Measurements from ENCODE around the gene RYR1.

RYR1 gene

DNA sequence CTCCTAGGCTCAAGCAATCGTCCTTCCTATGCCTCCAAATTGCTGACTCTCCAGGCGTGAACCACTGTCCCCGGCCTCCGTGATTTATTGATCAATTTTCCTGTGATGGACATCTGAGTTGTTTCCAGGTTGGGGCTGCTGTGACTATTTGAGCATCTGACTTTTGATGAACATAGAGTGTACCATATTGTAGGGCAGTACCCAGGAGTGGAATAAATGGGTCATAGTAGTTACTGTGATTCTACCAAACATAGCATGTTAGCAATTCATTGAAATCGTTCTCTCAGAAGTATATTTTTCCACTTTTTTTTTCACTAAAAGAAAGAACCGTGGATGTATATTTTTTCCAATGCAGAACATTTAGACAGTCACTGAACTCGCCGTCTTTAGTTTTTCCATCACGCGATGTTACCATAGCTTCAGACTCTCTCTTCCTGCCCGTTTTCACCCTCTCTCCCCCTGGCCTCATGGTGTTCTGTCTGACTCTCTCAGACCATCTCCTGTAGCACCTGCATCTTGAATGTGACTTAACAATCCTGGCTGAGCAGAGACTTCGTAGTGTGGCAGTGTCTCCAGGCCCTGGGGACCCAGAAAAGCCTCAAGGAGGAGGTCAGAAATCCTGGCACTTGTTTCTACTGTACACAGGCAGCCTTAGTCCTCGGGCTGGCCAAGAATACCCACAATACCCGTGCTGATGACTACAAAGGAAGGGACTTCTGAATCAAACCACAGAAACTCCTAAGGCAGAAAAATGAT is 4.3 kb upstream of the RYR1 start:
- H3F3A ChIP-seq (ENCODE audit: low read depth) = no peaks in the 10 kb centered on the region
- H3K9me3 ChIP-seq (ENCODE audit: insufficient read depth, low read depth, low read length) = no peaks in the 10 kb centered on the region
- no peaks in the 10 kb centered on the region for H3K27me3 ChIP-seq (ENCODE audit: insufficient read depth, low read length, poor library complexity, severe bottlenecking)
- TF ChIP-seq, protein P1, sequence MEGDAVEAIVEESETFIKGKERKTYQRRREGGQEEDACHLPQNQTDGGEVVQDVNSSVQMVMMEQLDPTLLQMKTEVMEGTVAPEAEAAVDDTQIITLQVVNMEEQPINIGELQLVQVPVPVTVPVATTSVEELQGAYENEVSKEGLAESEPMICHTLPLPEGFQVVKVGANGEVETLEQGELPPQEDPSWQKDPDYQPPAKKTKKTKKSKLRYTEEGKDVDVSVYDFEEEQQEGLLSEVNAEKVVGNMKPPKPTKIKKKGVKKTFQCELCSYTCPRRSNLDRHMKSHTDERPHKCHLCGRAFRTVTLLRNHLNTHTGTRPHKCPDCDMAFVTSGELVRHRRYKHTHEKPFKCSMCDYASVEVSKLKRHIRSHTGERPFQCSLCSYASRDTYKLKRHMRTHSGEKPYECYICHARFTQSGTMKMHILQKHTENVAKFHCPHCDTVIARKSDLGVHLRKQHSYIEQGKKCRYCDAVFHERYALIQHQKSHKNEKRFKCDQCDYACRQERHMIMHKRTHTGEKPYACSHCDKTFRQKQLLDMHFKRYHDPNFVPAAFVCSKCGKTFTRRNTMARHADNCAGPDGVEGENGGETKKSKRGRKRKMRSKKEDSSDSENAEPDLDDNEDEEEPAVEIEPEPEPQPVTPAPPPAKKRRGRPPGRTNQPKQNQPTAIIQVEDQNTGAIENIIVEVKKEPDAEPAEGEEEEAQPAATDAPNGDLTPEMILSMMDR (conservative IDR thresholded peaks at IDR 0.05; ENCODE audit: low read length) = no peak
- no peak for TF ChIP-seq EZH2phosphoT487 (IDR thresholded peaks at IDR 0.05; ENCODE audit: borderline replicate concordance)
- no peak overlapping the region for H3K9ac ChIP-seq (ENCODE audit: low read depth, low read length, poor library complexity, severe bottlenecking)
- no peak overlapping the region for H3K4me3 ChIP-seq (ENCODE audit: low read length, poor library complexity, severe bottlenecking)
- H3K9me2 ChIP-seq (replicated peaks; ENCODE audit: low read depth, low read length) = no peaks in the 10 kb centered on the region
- no peaks in the 10 kb centered on the region for H3K36me3 ChIP-seq (ENCODE audit: insufficient read depth, low read length)
- H2AFZ ChIP-seq (ENCODE audit: low read length) = no peak overlapping the region
- H4K20me1 ChIP-seq (ENCODE audit: insufficient read depth, low read length, poor library complexity, severe bottlenecking) = no peaks in the 10 kb centered on the region
- H3K4me2 ChIP-seq (ENCODE audit: low read depth, low read length, poor library complexity, severe bottlenecking) = no peak overlapping the region
- H3K4me1 ChIP-seq (ENCODE audit: insufficient read depth, low read length, poor library complexity, severe bottlenecking) = peaks cover 19% of the 10 kb centered on the region
- H3K79me2 ChIP-seq (ENCODE audit: insufficient read depth, low read length) = no peaks in the 10 kb centered on the region

DNA sequence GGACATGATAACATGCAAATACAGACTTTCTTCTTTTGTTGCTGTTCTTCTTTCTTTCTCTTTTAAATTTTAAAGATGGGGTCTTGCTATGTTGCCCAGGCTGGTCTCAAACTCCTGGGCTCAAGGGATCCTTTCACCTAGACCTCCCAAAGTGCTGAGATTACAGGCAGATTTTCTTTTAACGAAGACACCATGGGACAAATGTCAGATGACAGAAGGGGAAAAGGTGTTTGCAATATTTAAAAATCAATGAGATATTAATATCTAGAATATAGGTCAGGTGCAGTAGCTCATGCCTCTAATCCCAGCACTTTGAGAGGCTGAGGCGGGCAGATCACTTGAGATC is 3.7 kb upstream of the RYR1 start:
- no peaks in the 10 kb centered on the region for H3K36me3 ChIP-seq (ENCODE audit: insufficient read depth, low read length)
- no peak overlapping the region for H3K4me2 ChIP-seq (ENCODE audit: low read depth, low read length, poor library complexity, severe bottlenecking)
- TF ChIP-seq, protein P1 (conservative IDR thresholded peaks at IDR 0.05; ENCODE audit: low read length) = no peak
- no peak for TF ChIP-seq EZH2phosphoT487 (IDR thresholded peaks at IDR 0.05; ENCODE audit: borderline replicate concordance)
- H3K9me3 ChIP-seq (ENCODE audit: insufficient read depth, low read depth, low read length) = no peaks in the 10 kb centered on the region
- H2AFZ ChIP-seq (ENCODE audit: low read length) = no peak overlapping the region
- no peak overlapping the region for H3K4me3 ChIP-seq (ENCODE audit: low read length, poor library complexity, severe bottlenecking)
- H3F3A ChIP-seq (ENCODE audit: low read depth) = no peaks in the 10 kb centered on the region
- H3K27me3 ChIP-seq (ENCODE audit: insufficient read depth, low read length, poor library complexity, severe bottlenecking) = no peaks in the 10 kb centered on the region
- no peaks in the 10 kb centered on the region for H4K20me1 ChIP-seq (ENCODE audit: insufficient read depth, low read length, poor library complexity, severe bottlenecking)
- H3K9ac ChIP-seq (ENCODE audit: low read depth, low read length, poor library complexity, severe bottlenecking) = no peak overlapping the region
- H3K79me2 ChIP-seq (ENCODE audit: insufficient read depth, low read length) = no peaks in the 10 kb centered on the region
- H3K4me1 ChIP-seq (ENCODE audit: insufficient read depth, low read length, poor library complexity, severe bottlenecking) = peaks cover 19% of the 10 kb centered on the region
- no peaks in the 10 kb centered on the region for H3K9me2 ChIP-seq (replicated peaks; ENCODE audit: low read depth, low read length)

DNA sequence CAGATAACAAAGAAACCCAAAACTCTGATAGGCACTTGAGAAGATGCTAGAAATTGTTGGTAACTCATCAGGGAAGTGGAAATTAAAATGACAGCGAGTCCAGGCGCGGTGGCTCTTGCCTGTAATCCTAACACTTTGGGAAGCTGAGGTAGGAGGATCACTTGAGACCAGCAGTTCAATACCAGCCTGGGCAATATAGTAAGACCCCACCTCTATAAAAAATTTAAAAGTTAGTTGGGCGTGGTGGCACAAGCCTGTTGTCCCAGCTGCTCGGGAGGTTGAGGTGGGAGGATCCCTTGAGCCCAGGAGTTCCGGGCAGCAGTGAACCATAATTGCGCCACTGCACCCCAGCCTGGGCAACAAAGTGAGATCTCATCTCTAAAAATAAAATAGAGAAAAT is 2.6 kb upstream of the RYR1 start:
- Histone ChIP-seq H3K27me3 (ENCODE audit: insufficient read depth, low read length, poor library complexity, severe bottlenecking) (no peaks in the 10 kb centered on the region), H4K20me1 (ENCODE audit: insufficient read depth, low read length, poor library complexity, severe bottlenecking) (no peaks in the 10 kb centered on the region), H3K4me3 (ENCODE audit: low read length, poor library complexity, severe bottlenecking) (no peak overlapping the region), H2AFZ (ENCODE audit: low read length) (no peak overlapping the region), H3K79me2 (ENCODE audit: insufficient read depth, low read length) (no peaks in the 10 kb centered on the region), H3K4me1 (ENCODE audit: insufficient read depth, low read length, poor library complexity, severe bottlenecking) (peaks cover 10% of the 10 kb centered on the region), H3K9me2 (replicated peaks; ENCODE audit: low read depth, low read length) (no peaks in the 10 kb centered on the region), H3K9ac (ENCODE audit: low read depth, low read length, poor library complexity, severe bottlenecking) (no peak overlapping the region), H3K9me3 (ENCODE audit: insufficient read depth, low read depth, low read length) (no peaks in the 10 kb centered on the region), H3F3A (ENCODE audit: low read depth) (no peaks in the 10 kb centered on the region), H3K4me2 (ENCODE audit: low read depth, low read length, poor library complexity, severe bottlenecking) (no peak overlapping the region), H3K36me3 (ENCODE audit: insufficient read depth, low read length) (no peaks in the 10 kb centered on the region)
- TF ChIP-seq, protein P1 (conservative IDR thresholded peaks at IDR 0.05; ENCODE audit: low read length) = no peak
- TF ChIP-seq EZH2phosphoT487 (IDR thresholded peaks at IDR 0.05; ENCODE audit: borderline replicate concordance) = no peak

Measured in Loucy (cell line).